ENCODE measurements around the gene MAN2A1.
A peak's percentile ranks its signal among the peaks of the same experiment; 100 is the strongest.

Gene MAN2A1

GRCh38 chr5:109676920-109677319, 12.8 kb upstream of the MAN2A1 start:
- Histone ChIP-seq H3K4me3 (ENCODE audit: insufficient read depth, low read depth, low read length, poor library complexity, severe bottlenecking) (no peak overlapping the region), H3K27ac (ENCODE audit: insufficient read depth, low read length, poor library complexity, severe bottlenecking) (no peak overlapping the region), H3K9me3 (ENCODE audit: control insufficient read depth, low read length) (no peaks in the 10 kb centered on the region), H3K36me3 (ENCODE audit: control insufficient read depth, insufficient read depth, low read length) (no peaks in the 10 kb centered on the region), H3K27me3 (replicated peaks; ENCODE audit: control insufficient read depth, insufficient read depth, low read length, poor library complexity, severe bottlenecking) (no peaks in the 10 kb centered on the region), H3K4me1 (ENCODE audit: control insufficient read depth, insufficient read depth, low read length, poor library complexity, severe bottlenecking) (no peaks in the 10 kb centered on the region)
- no peak for DNase-seq

DNA sequence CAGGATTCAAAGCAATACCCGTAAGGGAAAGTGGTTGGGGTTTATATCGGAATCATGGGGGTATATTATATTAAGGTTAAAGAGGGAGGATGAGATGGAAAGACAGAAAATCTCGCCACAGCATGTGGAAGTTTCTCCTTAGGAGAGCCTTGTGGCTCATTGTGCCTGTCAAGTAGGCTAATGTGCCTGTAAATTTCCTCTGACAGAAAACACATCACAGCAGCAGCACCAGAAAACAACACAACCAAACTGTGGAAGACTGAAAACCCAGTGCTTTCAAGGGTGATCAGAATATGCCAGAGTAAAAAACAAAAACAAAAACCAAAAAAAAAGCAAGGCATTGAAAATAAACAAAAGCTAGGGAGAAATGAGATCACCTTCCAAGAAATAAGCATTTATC, 11.3 kb upstream of the MAN2A1 start:
- Histone ChIP-seq H3K27ac (ENCODE audit: insufficient read depth, low read length, poor library complexity, severe bottlenecking) (no peak overlapping the region), H3K4me1 (ENCODE audit: control insufficient read depth, insufficient read depth, low read length, poor library complexity, severe bottlenecking) (no peaks in the 10 kb centered on the region)

DNA sequence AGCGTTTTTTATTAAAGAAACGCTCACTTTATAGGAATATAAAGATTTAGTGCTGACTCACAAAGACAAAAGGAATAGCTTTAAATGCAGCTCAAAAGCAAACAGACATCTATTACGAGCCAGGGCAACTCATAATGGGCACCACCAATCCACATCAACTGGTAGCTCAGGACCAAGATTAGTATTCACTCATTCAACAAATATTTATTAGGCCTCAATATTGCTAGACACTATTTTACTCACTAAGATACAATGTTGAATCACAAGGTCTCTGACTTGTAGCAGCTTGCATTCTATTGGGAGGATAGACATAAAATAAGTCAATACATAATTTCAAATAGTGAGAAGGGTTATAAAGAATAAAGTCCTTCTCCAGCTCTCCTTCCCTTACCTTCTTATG, 8.0 kb upstream of the MAN2A1 start:
- Histone ChIP-seq H3K36me3 (ENCODE audit: control insufficient read depth, insufficient read depth, low read length) (no peaks in the 10 kb centered on the region), H3K9me3 (ENCODE audit: control insufficient read depth, low read length) (no peaks in the 10 kb centered on the region), H3K4me1 (ENCODE audit: control insufficient read depth, insufficient read depth, low read length, poor library complexity, severe bottlenecking) (no peaks in the 10 kb centered on the region), H3K4me3 (ENCODE audit: insufficient read depth, low read depth, low read length, poor library complexity, severe bottlenecking) (no peak overlapping the region), H3K27me3 (replicated peaks; ENCODE audit: control insufficient read depth, insufficient read depth, low read length, poor library complexity, severe bottlenecking) (no peaks in the 10 kb centered on the region), H3K27ac (ENCODE audit: insufficient read depth, low read length, poor library complexity, severe bottlenecking) (no peak overlapping the region)
- DNase-seq, result no peak

More for the DNA sequence above, 11.3 kb upstream of the MAN2A1 start:
- H3K9me3 ChIP-seq (ENCODE audit: control insufficient read depth, low read length), result no peaks in the 10 kb centered on the region
- no peak for DNase-seq
- H3K36me3 ChIP-seq (ENCODE audit: control insufficient read depth, insufficient read depth, low read length), result no peaks in the 10 kb centered on the region
- no peak overlapping the region for H3K4me3 ChIP-seq (ENCODE audit: insufficient read depth, low read depth, low read length, poor library complexity, severe bottlenecking)
- no peaks in the 10 kb centered on the region for H3K27me3 ChIP-seq (replicated peaks; ENCODE audit: control insufficient read depth, insufficient read depth, low read length, poor library complexity, severe bottlenecking)

DNA sequence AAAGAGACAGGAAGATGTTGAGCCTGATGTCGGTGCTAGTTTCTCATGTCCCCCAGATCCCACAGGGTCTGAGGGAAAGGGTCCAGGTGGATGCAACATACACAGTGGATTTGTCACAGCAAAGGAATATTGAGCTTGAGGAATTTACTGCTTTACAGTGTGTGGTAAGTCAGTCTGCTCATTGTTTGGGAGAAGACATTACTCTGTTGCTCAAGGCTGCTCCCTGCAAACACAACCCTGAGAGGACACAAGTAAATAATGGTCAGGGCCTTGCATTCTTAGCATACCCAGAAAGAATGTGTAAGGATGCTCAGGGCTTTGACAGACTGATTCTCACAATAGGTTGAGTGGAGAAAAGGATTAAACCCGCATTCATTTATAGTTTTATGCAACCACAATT, 7.3 kb upstream of the MAN2A1 start:
- no peaks in the 10 kb centered on the region for H3K9me3 ChIP-seq (ENCODE audit: control insufficient read depth, low read length)
- DNase-seq, result no peak
- H3K36me3 ChIP-seq (ENCODE audit: control insufficient read depth, insufficient read depth, low read length), result no peaks in the 10 kb centered on the region
- no peak overlapping the region for H3K4me3 ChIP-seq (ENCODE audit: insufficient read depth, low read depth, low read length, poor library complexity, severe bottlenecking)
- no peak overlapping the region for H3K27ac ChIP-seq (ENCODE audit: insufficient read depth, low read length, poor library complexity, severe bottlenecking)
- no peaks in the 10 kb centered on the region for H3K27me3 ChIP-seq (replicated peaks; ENCODE audit: control insufficient read depth, insufficient read depth, low read length, poor library complexity, severe bottlenecking)
- no peaks in the 10 kb centered on the region for H3K4me1 ChIP-seq (ENCODE audit: control insufficient read depth, insufficient read depth, low read length, poor library complexity, severe bottlenecking)

GRCh38 chr5:109685916-109686315, 3.8 kb upstream of the MAN2A1 start:
- no peak overlapping the region for H3K4me3 ChIP-seq (ENCODE audit: insufficient read depth, low read depth, low read length, poor library complexity, severe bottlenecking)
- no peak for DNase-seq
- no peaks in the 10 kb centered on the region for H3K9me3 ChIP-seq (ENCODE audit: control insufficient read depth, low read length)
- H3K4me1 ChIP-seq (ENCODE audit: control insufficient read depth, insufficient read depth, low read length, poor library complexity, severe bottlenecking), result no peaks in the 10 kb centered on the region
- no peak overlapping the region for H3K27ac ChIP-seq (ENCODE audit: insufficient read depth, low read length, poor library complexity, severe bottlenecking)
- H3K27me3 ChIP-seq (replicated peaks; ENCODE audit: control insufficient read depth, insufficient read depth, low read length, poor library complexity, severe bottlenecking), result no peaks in the 10 kb centered on the region
- H3K36me3 ChIP-seq (ENCODE audit: control insufficient read depth, insufficient read depth, low read length), result no peaks in the 10 kb centered on the region

GRCh38 chr5:109688630-109688969, 1.1 kb upstream of the MAN2A1 start:
- no peaks in the 10 kb centered on the region for H3K27me3 ChIP-seq (replicated peaks; ENCODE audit: control insufficient read depth, insufficient read depth, low read length, poor library complexity, severe bottlenecking)

DNA sequence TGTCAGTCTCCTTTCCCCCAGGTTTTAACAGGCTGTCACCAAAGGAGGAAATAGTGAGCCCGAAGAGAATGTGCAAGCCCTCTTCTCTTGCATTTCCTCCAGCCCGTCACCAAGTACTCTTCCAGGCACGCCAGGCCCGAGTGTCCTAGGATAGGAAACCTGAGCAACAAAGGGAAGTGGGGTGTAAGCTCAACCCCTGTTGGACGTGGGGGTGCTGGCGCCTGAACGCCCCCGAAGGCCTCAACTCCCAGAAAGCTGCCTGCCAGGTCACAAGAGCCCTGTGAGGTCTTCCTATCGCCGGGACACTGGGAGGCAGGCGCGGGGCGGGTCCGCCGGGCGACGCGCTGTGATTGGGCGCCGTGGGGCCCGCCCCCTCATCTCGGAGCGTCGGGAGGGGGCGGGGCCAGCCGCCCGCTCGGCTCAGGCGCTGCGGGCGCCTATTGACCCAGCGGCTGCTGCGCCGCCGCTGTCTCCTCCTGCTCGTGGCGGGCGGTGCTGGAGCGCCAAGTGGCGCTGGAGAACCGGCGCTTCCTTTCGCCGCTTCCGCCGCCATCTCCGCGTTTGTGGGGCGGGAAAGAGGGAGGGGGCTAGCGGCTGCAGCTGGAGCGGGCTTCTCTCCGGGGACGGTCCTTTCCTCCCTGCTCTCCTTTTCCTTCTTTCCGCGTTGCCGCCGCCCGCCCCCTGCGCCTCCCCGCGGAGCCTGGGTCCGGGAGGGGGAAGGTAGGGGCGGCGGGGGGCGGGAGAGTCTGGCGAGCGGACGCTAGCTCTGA, 572 bp upstream of the MAN2A1 start:
- Histone ChIP-seq H3K27me3 (replicated peaks; ENCODE audit: control insufficient read depth, insufficient read depth, low read length, poor library complexity, severe bottlenecking) (no peaks in the 10 kb centered on the region), H3K27ac (ENCODE audit: insufficient read depth, low read length, poor library complexity, severe bottlenecking) (peak overlapping the region; percentile 90), H3K4me1 (ENCODE audit: control insufficient read depth, insufficient read depth, low read length, poor library complexity, severe bottlenecking) (peaks cover 6% of the 10 kb centered on the region), H3K9me3 (ENCODE audit: control insufficient read depth, low read length) (no peaks in the 10 kb centered on the region), H3K36me3 (ENCODE audit: control insufficient read depth, insufficient read depth, low read length) (no peaks in the 10 kb centered on the region), H3K4me3 (ENCODE audit: insufficient read depth, low read depth, low read length, poor library complexity, severe bottlenecking) (peak overlapping the region; percentile 95)
- peak; percentile 66 to 71 (median 69) for DNase-seq

More at GRCh38 chr5:109688630-109688969, 1.1 kb upstream of the MAN2A1 start:
- peak overlapping the region; percentile 90 for H3K27ac ChIP-seq (ENCODE audit: insufficient read depth, low read length, poor library complexity, severe bottlenecking)
- no peaks in the 10 kb centered on the region for H3K9me3 ChIP-seq (ENCODE audit: control insufficient read depth, low read length)
- peaks cover 6% of the 10 kb centered on the region for H3K4me1 ChIP-seq (ENCODE audit: control insufficient read depth, insufficient read depth, low read length, poor library complexity, severe bottlenecking)
- H3K36me3 ChIP-seq (ENCODE audit: control insufficient read depth, insufficient read depth, low read length), result no peaks in the 10 kb centered on the region
- no peak for DNase-seq
- H3K4me3 ChIP-seq (ENCODE audit: insufficient read depth, low read depth, low read length, poor library complexity, severe bottlenecking), result peak overlapping the region; percentile 95

GRCh38 chr5:109690242-109690974, 681 bp downstream of the MAN2A1 start:
- Histone ChIP-seq H3K4me3 (ENCODE audit: insufficient read depth, low read depth, low read length, poor library complexity, severe bottlenecking) (peak overlapping the region; percentile 95), H3K4me1 (ENCODE audit: control insufficient read depth, insufficient read depth, low read length, poor library complexity, severe bottlenecking) (peaks cover 16% of the 10 kb centered on the region), H3K36me3 (ENCODE audit: control insufficient read depth, insufficient read depth, low read length) (no peaks in the 10 kb centered on the region), H3K27ac (ENCODE audit: insufficient read depth, low read length, poor library complexity, severe bottlenecking) (peak overlapping the region; percentile 90), H3K9me3 (ENCODE audit: control insufficient read depth, low read length) (no peaks in the 10 kb centered on the region), H3K27me3 (replicated peaks; ENCODE audit: control insufficient read depth, insufficient read depth, low read length, poor library complexity, severe bottlenecking) (no peaks in the 10 kb centered on the region)
- DNase-seq, result peak; percentile 7 to 28 (median 23)

GRCh38 chr5:109690975-109691574, 1.3 kb downstream of the MAN2A1 start:
- peak; percentile 6 to 31 (median 25) for DNase-seq
- Histone ChIP-seq H3K4me3 (ENCODE audit: insufficient read depth, low read depth, low read length, poor library complexity, severe bottlenecking) (peak overlapping the region; percentile 95), H3K27ac (ENCODE audit: insufficient read depth, low read length, poor library complexity, severe bottlenecking) (peak overlapping the region; percentile 90), H3K4me1 (ENCODE audit: control insufficient read depth, insufficient read depth, low read length, poor library complexity, severe bottlenecking) (peaks cover 22% of the 10 kb centered on the region), H3K27me3 (replicated peaks; ENCODE audit: control insufficient read depth, insufficient read depth, low read length, poor library complexity, severe bottlenecking) (no peaks in the 10 kb centered on the region), H3K9me3 (ENCODE audit: control insufficient read depth, low read length) (no peaks in the 10 kb centered on the region), H3K36me3 (ENCODE audit: control insufficient read depth, insufficient read depth, low read length) (no peaks in the 10 kb centered on the region)

GRCh38 chr5:109691996-109692395, 2.3 kb downstream of the MAN2A1 start:
- DNase-seq, result no peak

More at GRCh38 chr5:109691996-109692395, 2.3 kb downstream of the MAN2A1 start:
- H3K27ac ChIP-seq (ENCODE audit: insufficient read depth, low read length, poor library complexity, severe bottlenecking), result no peak overlapping the region
- no peaks in the 10 kb centered on the region for H3K9me3 ChIP-seq (ENCODE audit: control insufficient read depth, low read length)
- H3K27me3 ChIP-seq (replicated peaks; ENCODE audit: control insufficient read depth, insufficient read depth, low read length, poor library complexity, severe bottlenecking), result no peaks in the 10 kb centered on the region
- no peaks in the 10 kb centered on the region for H3K36me3 ChIP-seq (ENCODE audit: control insufficient read depth, insufficient read depth, low read length)
- H3K4me1 ChIP-seq (ENCODE audit: control insufficient read depth, insufficient read depth, low read length, poor library complexity, severe bottlenecking), result peaks cover 23% of the 10 kb centered on the region
- H3K4me3 ChIP-seq (ENCODE audit: insufficient read depth, low read depth, low read length, poor library complexity, severe bottlenecking), result peak overlapping the region; percentile 95

All from effector memory CD4-positive, alpha-beta T cell (primary cell).